Astrocyte (in vitro differentiated cells and primary cell): ENCODE data around the gene NBEAL1.

ENCODE experiments used
- EZH2 ChIP-seq: IDR thresholded peaks from 2 replicates; pipeline ENCODE4 v1.6.1; 2012; ENCODE audit warnings: mild to moderate bottlenecking, low read length, inconsistent platforms; ENCODE audit not compliant: insufficient read depth
- TF ChIP-seq, protein P1 (sequence below): IDR thresholded peaks from 2 replicates; pipeline ENCODE4 v1.5.1; 2011; ENCODE audit warnings: low read depth, mild to moderate bottlenecking, inconsistent platforms, low read length, moderate library complexity; ENCODE audit not compliant: insufficient read depth

DNA sequence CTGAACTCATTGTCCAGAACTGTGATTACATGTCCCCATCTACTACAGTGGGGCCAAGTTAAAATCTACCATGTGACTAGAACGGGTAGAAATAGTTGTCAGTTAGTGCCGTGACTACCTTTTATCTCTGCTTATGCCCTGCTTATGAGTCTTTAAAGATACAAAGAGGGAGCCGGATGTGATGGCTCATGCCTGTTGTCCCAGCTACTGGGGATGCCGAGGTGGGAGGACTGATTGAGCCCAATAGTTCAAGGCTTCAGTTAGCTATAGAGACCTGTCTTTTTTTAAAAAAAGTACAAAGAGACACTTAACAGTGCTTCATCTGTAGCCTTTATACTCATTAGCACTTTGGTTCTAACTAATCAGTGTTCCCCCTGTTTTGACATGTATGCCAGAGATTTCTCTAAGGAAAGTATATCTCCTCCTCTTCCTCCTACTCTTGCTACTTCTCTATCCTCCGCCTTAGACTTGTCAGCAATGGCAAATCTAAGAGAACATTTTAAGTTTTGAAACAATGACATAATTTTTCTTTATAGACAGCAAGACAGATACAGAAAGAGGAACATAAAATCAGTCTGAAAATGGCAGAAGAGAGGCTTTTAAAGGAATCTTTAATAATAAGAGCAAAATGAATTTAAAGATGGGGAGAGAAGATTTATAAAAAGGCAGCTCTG is 45.0 kb downstream of the NBEAL1 start:
- TF ChIP-seq, protein P1, sequence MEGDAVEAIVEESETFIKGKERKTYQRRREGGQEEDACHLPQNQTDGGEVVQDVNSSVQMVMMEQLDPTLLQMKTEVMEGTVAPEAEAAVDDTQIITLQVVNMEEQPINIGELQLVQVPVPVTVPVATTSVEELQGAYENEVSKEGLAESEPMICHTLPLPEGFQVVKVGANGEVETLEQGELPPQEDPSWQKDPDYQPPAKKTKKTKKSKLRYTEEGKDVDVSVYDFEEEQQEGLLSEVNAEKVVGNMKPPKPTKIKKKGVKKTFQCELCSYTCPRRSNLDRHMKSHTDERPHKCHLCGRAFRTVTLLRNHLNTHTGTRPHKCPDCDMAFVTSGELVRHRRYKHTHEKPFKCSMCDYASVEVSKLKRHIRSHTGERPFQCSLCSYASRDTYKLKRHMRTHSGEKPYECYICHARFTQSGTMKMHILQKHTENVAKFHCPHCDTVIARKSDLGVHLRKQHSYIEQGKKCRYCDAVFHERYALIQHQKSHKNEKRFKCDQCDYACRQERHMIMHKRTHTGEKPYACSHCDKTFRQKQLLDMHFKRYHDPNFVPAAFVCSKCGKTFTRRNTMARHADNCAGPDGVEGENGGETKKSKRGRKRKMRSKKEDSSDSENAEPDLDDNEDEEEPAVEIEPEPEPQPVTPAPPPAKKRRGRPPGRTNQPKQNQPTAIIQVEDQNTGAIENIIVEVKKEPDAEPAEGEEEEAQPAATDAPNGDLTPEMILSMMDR, result no peak
- no peak for TF ChIP-seq EZH2
